HS-27A (cell line): ENCODE results near the gene CD46.

Experiments
- DNase-seq: peaks from one replicate; pipeline ENCODE4 v3.0.0-alpha.2; 2012; ENCODE audit warnings: low read depth, missing footprints

Gene CD46

GRCh38 chr1:207828046-207828445 lies 76.2 kb downstream of the CD46 start:
- no peak for DNase-seq

- no peak for DNase-seq
Observed at GRCh38 chr1:207828485-207829158, 76.8 kb downstream of the CD46 start.

GRCh38 chr1:207829576-207829975 lies 77.7 kb downstream of the CD46 start:
- no peak for DNase-seq

GRCh38 chr1:207830788-207831187 lies 78.9 kb downstream of the CD46 start:
- DNase-seq, result no peak

- no peak for DNase-seq
Observed at GRCh38 chr1:207831517-207832327, 79.9 kb downstream of the CD46 start.

- no peak for DNase-seq
Observed at GRCh38 chr1:207832796-207833195, 80.9 kb downstream of the CD46 start.

- no peak for DNase-seq
Observed at GRCh38 chr1:207833381-207833780, 81.5 kb downstream of the CD46 start.

- no peak for DNase-seq
Observed at GRCh38 chr1:207833956-207834660, 82.3 kb downstream of the CD46 start.

GRCh38 chr1:207835958-207836357 lies 84.1 kb downstream of the CD46 start:
- DNase-seq, result no peak

GRCh38 chr1:207836591-207837347 lies 84.9 kb downstream of the CD46 start:
- no peak for DNase-seq

- DNase-seq, result no peak
Observed at GRCh38 chr1:207837673-207838072, 85.8 kb downstream of the CD46 start.

GRCh38 chr1:207838156-207839082 lies 86.6 kb downstream of the CD46 start:
- no peak for DNase-seq

GRCh38 chr1:207839083-207839413 lies 87.2 kb downstream of the CD46 start:
- no peak for DNase-seq

- no peak for DNase-seq
Observed at GRCh38 chr1:207840380-207840779, 88.5 kb downstream of the CD46 start.

GRCh38 chr1:207841293-207841692 lies 89.4 kb downstream of the CD46 start:
- no peak for DNase-seq

- DNase-seq, result no peak
Observed at GRCh38 chr1:207841901-207842300, 90.0 kb downstream of the CD46 start.

- no peak for DNase-seq
Observed at GRCh38 chr1:207842506-207842905, 90.7 kb downstream of the CD46 start.

GRCh38 chr1:207844371-207844770 lies 92.5 kb downstream of the CD46 start:
- DNase-seq, result no peak
